Activated T-helper 1 cell treated with anti-CD3 and anti-CD28 coated beads, Interleukin-2, amount 50 U/mL, for 16 hours (primary cell): ENCODE measurements around the gene MMP7.

Experiments used
- DNase-seq, 2 donors: peaks; one replicate each; pipeline ENCODE4 v3.0.0-alpha.2; 2020; ENCODE audit warnings: low read depth in 1 of 2, low spot score in 1 of 2

The MMP7 gene, protein sequence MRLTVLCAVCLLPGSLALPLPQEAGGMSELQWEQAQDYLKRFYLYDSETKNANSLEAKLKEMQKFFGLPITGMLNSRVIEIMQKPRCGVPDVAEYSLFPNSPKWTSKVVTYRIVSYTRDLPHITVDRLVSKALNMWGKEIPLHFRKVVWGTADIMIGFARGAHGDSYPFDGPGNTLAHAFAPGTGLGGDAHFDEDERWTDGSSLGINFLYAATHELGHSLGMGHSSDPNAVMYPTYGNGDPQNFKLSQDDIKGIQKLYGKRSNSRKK

GRCh38 chr11:102530558-102530957 lies at the start of gene MMP7:
Gene MMP7 (minus strand): TSS chr11:102530747. CDS start chr11:102530700, 47 bp downstream.
- no peak for DNase-seq

DNA sequence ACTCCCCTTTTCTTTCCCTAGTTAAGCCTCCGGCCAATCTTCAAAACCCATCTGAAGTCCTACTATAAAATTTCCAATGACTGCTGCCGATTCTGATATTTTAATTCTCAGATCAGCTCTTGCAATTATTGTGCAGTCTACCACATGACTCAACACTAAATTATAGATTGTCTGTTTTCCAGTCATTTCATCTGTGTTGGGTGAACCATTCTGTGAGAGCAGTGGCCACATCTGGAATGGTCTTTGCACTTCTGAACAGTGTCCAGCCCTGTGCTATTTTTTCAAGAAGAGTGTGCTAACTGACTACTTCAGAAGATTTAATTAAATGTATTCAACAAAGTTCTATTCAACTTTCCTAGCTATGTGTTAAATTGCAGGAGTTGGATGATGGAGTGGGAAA lies 47.2 kb upstream of the MMP7 start:
- no peak for DNase-seq

- no peak for DNase-seq
These were observed 46.6 kb upstream of the MMP7 start for GRCh38 chr11:102577182-102577581.

- no peak for DNase-seq
These were observed 45.8 kb upstream of the MMP7 start for GRCh38 chr11:102576350-102576749.

- no peak for DNase-seq
These were observed 44.5 kb upstream of the MMP7 start for GRCh38 chr11:102575012-102575411.

- DNase-seq, result no peak
These were observed 43.3 kb upstream of the MMP7 start for GRCh38 chr11:102573851-102574250.

- DNase-seq, result no peak
These were observed 42.1 kb upstream of the MMP7 start for GRCh38 chr11:102572554-102573220.

DNA sequence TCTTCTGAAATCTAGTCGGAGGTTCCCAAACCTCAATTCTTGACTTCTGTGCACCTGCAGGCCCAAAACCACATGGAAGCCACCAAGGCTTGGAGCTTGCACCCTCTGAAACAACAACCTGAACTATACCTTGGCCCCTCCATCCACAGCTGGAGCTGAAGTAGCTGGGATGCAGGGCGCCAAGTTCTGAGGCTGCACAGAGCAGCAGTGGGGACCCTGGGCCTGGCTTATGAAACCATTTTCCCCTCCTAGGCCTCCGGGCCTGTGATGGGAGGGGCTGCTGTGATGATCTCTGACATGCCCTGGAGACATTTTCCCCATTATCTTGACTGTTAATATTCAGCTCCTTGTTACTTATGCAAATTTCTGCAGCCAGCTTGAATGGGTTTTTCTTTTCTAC lies 38.3 kb upstream of the MMP7 start:
- no peak for DNase-seq

DNA sequence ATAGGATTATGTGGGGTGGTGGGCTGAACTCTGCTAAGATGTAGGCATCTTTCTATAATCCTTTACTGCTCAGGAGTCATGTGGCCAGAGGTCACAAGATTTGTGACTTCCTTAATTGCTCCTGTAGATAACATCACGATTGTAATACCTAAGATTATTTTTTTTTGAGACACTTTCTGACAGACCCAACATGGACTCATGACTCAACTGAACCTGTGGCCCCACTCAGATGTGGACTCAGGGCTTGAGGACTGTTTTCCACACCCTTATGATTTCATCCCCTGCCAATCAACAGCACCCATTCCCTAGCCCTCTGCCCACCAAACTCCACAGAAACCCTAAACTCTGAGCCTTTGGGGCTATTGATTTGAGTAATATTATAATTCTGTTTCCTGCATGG lies 35.6 kb upstream of the MMP7 start:
- no peak for DNase-seq

DNA sequence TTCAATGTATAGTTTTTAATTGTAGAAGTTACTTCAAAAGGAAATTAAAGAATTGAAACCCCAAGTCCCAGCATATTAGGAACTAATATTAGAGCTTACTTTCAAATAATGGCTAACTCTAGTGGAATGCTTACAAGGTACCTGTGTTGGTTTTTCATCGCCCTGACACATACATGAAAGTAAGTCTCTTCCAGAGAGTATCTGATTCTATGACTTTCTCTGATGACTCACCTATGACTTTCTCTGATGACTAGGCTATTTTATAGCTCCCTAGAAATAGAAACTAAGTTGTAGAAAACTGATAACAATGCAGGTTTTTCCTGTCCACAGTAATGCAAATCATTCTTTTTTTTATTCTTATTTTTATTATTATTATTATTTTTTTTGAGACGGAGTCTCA lies 33.6 kb upstream of the MMP7 start:
- DNase-seq, result no peak

GRCh38 chr11:102561636-102562035 lies 31.1 kb upstream of the MMP7 start:
- DNase-seq, result no peak

DNA sequence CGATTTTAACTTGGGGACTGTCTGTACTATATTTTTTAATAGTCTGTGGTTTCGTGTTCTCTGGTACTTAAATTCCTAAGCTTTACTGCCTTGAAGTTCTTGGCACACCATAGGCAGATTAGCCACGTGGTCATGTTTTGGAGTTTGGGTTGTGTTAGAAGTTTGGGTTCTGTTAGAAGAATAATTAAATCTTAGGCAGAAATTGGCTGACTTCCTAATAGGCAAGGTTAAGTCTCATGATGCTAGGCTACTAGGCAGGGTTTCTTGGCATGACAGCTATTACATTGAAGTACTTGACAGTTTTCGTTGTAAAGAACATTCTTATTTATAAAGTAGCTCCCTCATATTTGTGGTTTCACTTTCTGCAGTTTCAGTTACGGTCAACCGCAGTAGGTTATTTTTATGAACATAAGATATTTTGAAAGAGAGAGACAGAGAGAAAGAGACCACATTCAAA lies 30.0 kb upstream of the MMP7 start:
- no peak for DNase-seq

GRCh38 chr11:102559839-102560238 lies 29.3 kb upstream of the MMP7 start:
- no peak for DNase-seq

DNA sequence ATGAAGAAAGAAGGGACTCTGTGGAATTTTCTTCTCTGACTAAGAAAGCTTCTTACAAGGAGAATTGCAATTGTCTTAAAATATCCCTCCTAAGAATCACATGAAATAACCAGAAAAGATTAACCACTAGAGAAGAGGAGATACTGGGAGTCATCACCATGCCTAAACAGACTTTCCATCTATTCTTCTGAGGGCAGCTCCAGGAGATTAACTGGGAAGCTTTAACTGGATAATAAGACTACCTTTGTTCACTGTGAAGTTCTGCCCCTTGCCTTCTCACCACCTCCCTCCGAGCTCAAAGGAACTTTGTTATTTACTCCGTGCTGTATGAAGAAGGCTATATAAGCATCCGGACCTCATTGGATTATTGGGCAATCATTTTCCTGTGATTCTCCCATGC lies 24.5 kb upstream of the MMP7 start:
- DNase-seq, result no peak

- no peak for DNase-seq
These were observed 23.3 kb upstream of the MMP7 start for GRCh38 chr11:102553835-102554282.

DNA sequence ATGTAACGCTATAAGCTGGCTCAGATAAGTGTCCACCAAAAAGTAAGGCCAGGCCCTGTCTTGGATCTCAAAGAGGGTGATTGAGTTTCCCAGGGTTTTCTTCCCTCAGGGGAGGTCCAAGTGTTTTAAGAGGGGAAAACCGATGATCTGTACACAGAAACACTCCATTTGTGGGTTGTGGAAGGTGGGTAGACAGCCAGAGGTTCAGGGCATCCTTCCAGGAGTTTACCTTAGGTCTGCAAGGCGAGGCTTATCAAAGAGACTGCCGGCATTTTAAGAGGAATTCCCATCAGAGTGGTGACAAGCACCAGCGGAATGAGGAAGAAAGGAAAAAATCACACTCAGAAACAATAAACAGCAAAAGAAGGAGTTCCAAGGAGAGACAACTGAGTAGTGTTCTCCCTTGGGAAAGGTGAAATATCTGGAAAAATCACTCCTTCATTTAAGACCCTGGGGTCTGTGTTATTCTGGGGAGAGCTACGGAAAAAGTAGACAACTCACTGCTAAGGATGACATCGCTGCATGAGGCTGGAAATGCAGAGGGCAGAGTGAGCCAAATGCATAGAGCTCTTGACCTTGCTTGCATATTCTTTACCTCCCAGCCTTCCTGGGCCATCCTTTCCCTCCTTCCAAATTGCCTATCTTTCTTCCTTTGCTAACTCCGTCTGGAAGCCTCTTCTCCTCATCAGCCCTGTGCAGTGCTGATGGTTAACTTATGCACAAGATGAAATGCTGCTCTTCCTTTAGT lies 22.1 kb upstream of the MMP7 start:
- no peak for DNase-seq

DNA sequence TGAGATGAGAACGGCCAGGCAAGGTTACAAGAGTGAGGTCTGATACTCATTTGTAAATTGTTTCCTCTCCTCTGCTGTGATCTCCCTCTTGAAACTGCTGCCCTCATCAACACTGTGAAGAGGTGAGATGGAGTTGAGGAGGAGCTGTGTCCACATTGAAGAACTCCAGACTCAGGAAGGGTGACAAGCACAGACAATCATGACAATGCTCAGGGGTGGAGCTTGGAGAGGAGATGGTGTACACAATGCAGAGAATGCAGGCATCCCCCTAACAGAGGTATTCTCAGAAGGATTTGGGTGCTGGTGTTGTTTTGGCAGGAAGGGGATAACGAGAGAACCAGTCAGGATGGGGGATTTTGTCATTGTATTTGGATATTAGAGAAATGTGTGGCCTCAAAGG lies 21.5 kb upstream of the MMP7 start:
- no peak for DNase-seq

GRCh38 chr11:102551169-102551781 lies 20.7 kb upstream of the MMP7 start:
- no peak for DNase-seq

- DNase-seq, result no peak
These were observed 16.4 kb upstream of the MMP7 start for GRCh38 chr11:102546923-102547471.

- no peak for DNase-seq
These were observed 15.9 kb upstream of the MMP7 start for GRCh38 chr11:102546427-102546826.

- DNase-seq, result no peak
These were observed 15.2 kb upstream of the MMP7 start for GRCh38 chr11:102545701-102546100.
